HepG2 (cell line): Measurements from ENCODE around the gene ETS2. TPM values are rescaled to one million over a fixed set of nuclear protein-coding genes. Genes with fewer than 3 reads are reported as not detected.
A peak's percentile ranks its signal among the peaks of the same experiment; 100 is the strongest.

Experiments used
- EZH2 ChIP-seq: conservative IDR thresholded peaks from 2 replicates; pipeline ENCODE4 v1.6.1; 2012; ENCODE audit warnings: mild to moderate bottlenecking, low read depth, low read length, moderate library complexity
- HNRNPUL1 ChIP-seq: fragments of 200-400 bp; formaldehyde crosslinking; IDR thresholded peaks from 2 replicates; pipeline ENCODE4 v1.6.1; 2017; ENCODE audit warnings: low read depth, mild to moderate bottlenecking, low read length, moderate library complexity
- HOXA3 ChIP-seq: sonication (generic); formaldehyde crosslinking; IDR thresholded peaks from 2 replicates; pipeline ENCODE4 v1.5.0; 2020; ENCODE audit warnings: missing genetic modification reagents
- NCOA5 ChIP-seq: sonication (generic); formaldehyde crosslinking; IDR thresholded peaks from 2 replicates; pipeline ENCODE4 v1.4.0; 2020; ENCODE audit warnings: missing genetic modification reagents
- RCOR2 ChIP-seq: IDR thresholded peaks from 2 replicates; pipeline ENCODE4 v1.6.1; 2016; ENCODE audit warnings: missing biosample characterization, missing genetic modification reagents
- RORA ChIP-seq: sonication (generic); formaldehyde crosslinking; IDR thresholded peaks from 2 replicates; pipeline ENCODE4 v1.5.0; 2020; ENCODE audit warnings: mild to moderate bottlenecking, missing genetic modification reagents, moderate library complexity
- SNAPC2 ChIP-seq: sonication (generic); formaldehyde crosslinking; IDR thresholded peaks from 2 replicates; pipeline ENCODE4 v1.8.1; 2022; ENCODE audit warnings: mild to moderate bottlenecking, missing genetic modification reagents
- THAP8 ChIP-seq: sonication (generic); formaldehyde crosslinking; IDR thresholded peaks from 2 replicates; pipeline ENCODE4 v1.5.1; 2020; ENCODE audit warnings: missing genetic modification reagents, mild to moderate bottlenecking, borderline replicate concordance
- ZBED4 ChIP-seq: sonication (generic); formaldehyde crosslinking; IDR thresholded peaks from 2 replicates; pipeline ENCODE4 v1.4.0; 2020; ENCODE audit warnings: missing genetic modification reagents, borderline replicate concordance
- ZNF274 ChIP-seq: sonication (generic); formaldehyde crosslinking; IDR thresholded peaks from 2 replicates; pipeline ENCODE4 v1.5.1; 2020; ENCODE audit warnings: mild to moderate bottlenecking, missing genetic modification reagents
- ZNF329 ChIP-seq: sonication (generic); formaldehyde crosslinking; IDR thresholded peaks from 2 replicates; pipeline ENCODE4 v1.9.0; 2021; ENCODE audit warnings: low read depth, mild to moderate bottlenecking, missing genetic modification reagents
- ZNF367 ChIP-seq: sonication (generic); formaldehyde crosslinking; IDR thresholded peaks from 2 replicates; pipeline ENCODE4 v1.4.0; 2020; ENCODE audit warnings: missing genetic modification reagents, borderline replicate concordance
- ZNF563 ChIP-seq: sonication (generic); formaldehyde crosslinking; IDR thresholded peaks from 2 replicates; pipeline ENCODE4 v1.8.0; 2022; ENCODE audit warnings: mild to moderate bottlenecking, moderate library complexity, missing genetic modification reagents
- ZNF607 ChIP-seq: sonication (generic); formaldehyde crosslinking; IDR thresholded peaks from 2 replicates; pipeline ENCODE4 v1.5.1; 2020; ENCODE audit warnings: missing genetic modification reagents, mild to moderate bottlenecking, borderline replicate concordance
- ZNF709 ChIP-seq: sonication (generic); formaldehyde crosslinking; IDR thresholded peaks from 2 replicates; pipeline ENCODE4 v1.5.0; 2020; ENCODE audit warnings: mild to moderate bottlenecking, missing genetic modification reagents
- ZNF839 ChIP-seq: sonication (generic); formaldehyde crosslinking; IDR thresholded peaks from 2 replicates; pipeline ENCODE4 v1.4.0; 2020; ENCODE audit warnings: missing genetic modification reagents, mild to moderate bottlenecking, borderline replicate concordance
- polyA plus RNA-seq, 8 experiments: library from polyadenylated mRNA; depleted of rRNA in 3 of 8; stranded (reverse) in 7 of 8; unstranded in 1 of 8; fragments of >200 nt; fragmentation: Illumina TruSeq in 4 of 8; extraction: Trizol in 4 of 8; gene quantifications; 2 replicates each; pipeline versions ENCODE4 v1.2.1 to v1.2.3, GENCODE V29; 2011 to 2016; ENCODE audit warnings: low read depth in 4 of 8, missing spikeins in 1 of 8, mixed read lengths in 1 of 8; ENCODE audit not compliant: insufficient read depth in 1 of 8
- total RNA-seq, 5 experiments: library from RNA; depleted of rRNA; stranded (reverse); fragments of >200 nt; fragmentation: Illumina TruSeq; extraction: Trizol; gene quantifications; 2 replicates each; pipeline ENCODE4 v1.2.3, GENCODE V29; 2016; ENCODE audit warnings: low read depth in 1 of 5
- TF ChIP-seq, protein P1 (sequence below): sonication (generic); formaldehyde crosslinking; IDR thresholded peaks from 2 replicates; pipeline ENCODE4 v1.5.0; 2020; ENCODE audit warnings: missing genetic modification reagents
- TF ChIP-seq, protein P2 (sequence below): sonication (generic); formaldehyde crosslinking; conservative IDR thresholded peaks from 2 replicates; pipeline ENCODE4 v1.8.1; 2023; ENCODE audit warnings: missing genetic modification reagents
- TF ChIP-seq, protein P3 (sequence below): sonication (generic); formaldehyde crosslinking; conservative IDR thresholded peaks from 2 replicates; pipeline ENCODE4 v1.8.0; 2022; ENCODE audit warnings: missing genetic modification reagents
- TF ChIP-seq, protein P4 (sequence below): sonication (generic); formaldehyde crosslinking; IDR thresholded peaks from 2 replicates; pipeline ENCODE4 v1.5.0; 2020; ENCODE audit warnings: missing genetic modification reagents, mild to moderate bottlenecking, borderline replicate concordance

ETS2 gene
- total and polyA plus RNA-seq, 2 of the 13 experiments (the other 11 are each of a cell fraction or from before 2014, with no cell fraction given), result 24.6 to 64.4 TPM

DNA sequence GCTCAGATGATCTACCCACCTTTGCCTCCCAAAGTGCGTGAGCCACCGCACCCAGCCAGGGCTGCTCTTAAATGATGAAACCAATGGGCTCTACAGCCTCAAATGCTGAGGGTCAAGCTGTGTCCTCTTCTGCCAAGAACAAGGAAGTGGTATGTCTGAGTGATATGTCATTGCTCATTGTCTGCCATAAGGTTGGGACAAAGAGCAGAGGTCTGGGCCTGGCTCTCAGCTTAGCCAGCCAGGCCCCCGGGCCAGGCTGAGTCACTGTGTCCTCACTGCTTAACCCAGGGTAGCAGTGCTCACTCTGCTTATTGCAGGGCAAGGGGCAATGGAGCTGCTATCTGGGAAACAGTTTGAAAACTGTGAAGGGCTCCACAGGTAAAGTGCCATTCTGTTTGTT is 8.3 kb upstream of the ETS2 start (continued):
- TF ChIP-seq ZBED4 (CRISPR knock-in tag), result peak; percentile 79; the same call in 1 of the 2 replicates
- TF ChIP-seq ZNF367 (CRISPR knock-in tag), result no peak
- no peak for TF ChIP-seq ZNF563
- TF ChIP-seq RCOR2 (CRISPR knock-in tag), result peak; percentile 40; the same call in 1 of the 2 replicates
- TF ChIP-seq ZNF607 (CRISPR knock-in tag), result no peak
- TF ChIP-seq, protein P1, sequence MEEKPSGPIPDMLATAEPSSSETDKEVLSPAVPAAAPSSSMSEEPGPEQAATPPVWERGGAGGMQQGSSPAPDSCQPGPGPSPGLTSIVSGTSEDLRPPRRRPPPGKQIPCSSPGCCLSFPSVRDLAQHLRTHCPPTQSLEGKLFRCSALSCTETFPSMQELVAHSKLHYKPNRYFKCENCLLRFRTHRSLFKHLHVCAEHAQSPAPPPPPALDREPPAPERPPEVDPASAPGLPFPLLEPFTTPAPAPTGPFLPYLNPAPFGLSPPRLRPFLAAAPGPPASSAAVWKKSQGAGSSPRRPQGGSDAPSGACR (CRISPR knock-in tag), result no peak
- no peak for TF ChIP-seq ZNF839 (CRISPR knock-in tag)
- peak; percentile 71 for TF ChIP-seq HOXA3 (CRISPR knock-in tag)
- no peak for TF ChIP-seq SNAPC2 (CRISPR knock-in tag)
- no peak for TF ChIP-seq EZH2
- 0 out of 2 replicates have a peak, but pooled peaks have one; percentile 48 for TF ChIP-seq ZNF274 (CRISPR knock-in tag)
- TF ChIP-seq, protein P2, sequence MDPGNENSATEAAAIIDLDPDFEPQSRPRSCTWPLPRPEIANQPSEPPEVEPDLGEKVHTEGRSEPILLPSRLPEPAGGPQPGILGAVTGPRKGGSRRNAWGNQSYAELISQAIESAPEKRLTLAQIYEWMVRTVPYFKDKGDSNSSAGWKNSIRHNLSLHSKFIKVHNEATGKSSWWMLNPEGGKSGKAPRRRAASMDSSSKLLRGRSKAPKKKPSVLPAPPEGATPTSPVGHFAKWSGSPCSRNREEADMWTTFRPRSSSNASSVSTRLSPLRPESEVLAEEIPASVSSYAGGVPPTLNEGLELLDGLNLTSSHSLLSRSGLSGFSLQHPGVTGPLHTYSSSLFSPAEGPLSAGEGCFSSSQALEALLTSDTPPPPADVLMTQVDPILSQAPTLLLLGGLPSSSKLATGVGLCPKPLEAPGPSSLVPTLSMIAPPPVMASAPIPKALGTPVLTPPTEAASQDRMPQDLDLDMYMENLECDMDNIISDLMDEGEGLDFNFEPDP (CRISPR knock-in tag), result no peak
- no peak for TF ChIP-seq NCOA5
- TF ChIP-seq, protein P3, sequence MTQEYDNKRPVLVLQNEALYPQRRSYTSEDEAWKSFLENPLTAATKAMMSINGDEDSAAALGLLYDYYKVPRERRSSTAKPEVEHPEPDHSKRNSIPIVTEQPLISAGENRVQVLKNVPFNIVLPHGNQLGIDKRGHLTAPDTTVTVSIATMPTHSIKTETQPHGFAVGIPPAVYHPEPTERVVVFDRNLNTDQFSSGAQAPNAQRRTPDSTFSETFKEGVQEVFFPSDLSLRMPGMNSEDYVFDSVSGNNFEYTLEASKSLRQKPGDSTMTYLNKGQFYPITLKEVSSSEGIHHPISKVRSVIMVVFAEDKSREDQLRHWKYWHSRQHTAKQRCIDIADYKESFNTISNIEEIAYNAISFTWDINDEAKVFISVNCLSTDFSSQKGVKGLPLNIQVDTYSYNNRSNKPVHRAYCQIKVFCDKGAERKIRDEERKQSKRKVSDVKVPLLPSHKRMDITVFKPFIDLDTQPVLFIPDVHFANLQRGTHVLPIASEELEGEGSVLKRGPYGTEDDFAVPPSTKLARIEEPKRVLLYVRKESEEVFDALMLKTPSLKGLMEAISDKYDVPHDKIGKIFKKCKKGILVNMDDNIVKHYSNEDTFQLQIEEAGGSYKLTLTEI, result no peak
- no peak for TF ChIP-seq ZNF709 (CRISPR knock-in tag)
- no peak for TF ChIP-seq THAP8 (CRISPR knock-in tag)
- no peak for TF ChIP-seq ZNF329 (CRISPR knock-in tag)
- TF ChIP-seq, protein P4, sequence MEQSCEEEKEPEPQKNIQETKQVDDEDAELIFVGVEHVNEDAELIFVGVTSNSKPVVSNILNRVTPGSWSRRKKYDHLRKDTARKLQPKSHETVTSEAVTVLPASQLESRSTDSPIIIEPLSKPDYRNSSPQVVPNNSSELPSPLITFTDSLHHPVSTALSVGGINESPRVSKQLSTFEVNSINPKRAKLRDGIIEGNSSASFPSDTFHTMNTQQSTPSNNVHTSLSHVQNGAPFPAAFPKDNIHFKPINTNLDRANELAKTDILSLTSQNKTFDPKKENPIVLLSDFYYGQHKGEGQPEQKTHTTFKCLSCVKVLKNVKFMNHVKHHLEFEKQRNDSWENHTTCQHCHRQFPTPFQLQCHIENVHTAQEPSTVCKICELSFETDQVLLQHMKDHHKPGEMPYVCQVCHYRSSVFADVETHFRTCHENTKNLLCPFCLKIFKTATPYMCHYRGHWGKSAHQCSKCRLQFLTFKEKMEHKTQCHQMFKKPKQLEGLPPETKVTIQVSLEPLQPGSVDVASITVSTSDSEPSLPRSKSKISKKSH (CRISPR knock-in tag), result no peak
- TF ChIP-seq HNRNPUL1, result no peak
- no peak for TF ChIP-seq RORA (CRISPR knock-in tag)
